Uterus (tissue), 2 donors: ENCODE data around the gene CENPN.

Source experiments
- POLR2A ChIP-seq, 2 donors: fragments of 450-650 bp; IDR thresholded peaks; one replicate each; pipeline ENCODE4 v1.6.1; 2016; ENCODE audit warnings: antibody characterized with exemption in 2 of 2, mild to moderate bottlenecking in 1 of 2, moderate library complexity in 1 of 2
- TF ChIP-seq, protein P1 (sequence below), 4 experiments: fragments of 200-600 bp in 2 of 4; fragments of 450-650 bp in 2 of 4; sonication (generic) in 2 of 4; IDR thresholded peaks; one replicate each; pipeline ENCODE4 v1.5.1; 2016 to 2019; ENCODE audit warnings: antibody characterized with exemption in 4 of 4, mild to moderate bottlenecking in 2 of 4, moderate library complexity in 1 of 4

DNA sequence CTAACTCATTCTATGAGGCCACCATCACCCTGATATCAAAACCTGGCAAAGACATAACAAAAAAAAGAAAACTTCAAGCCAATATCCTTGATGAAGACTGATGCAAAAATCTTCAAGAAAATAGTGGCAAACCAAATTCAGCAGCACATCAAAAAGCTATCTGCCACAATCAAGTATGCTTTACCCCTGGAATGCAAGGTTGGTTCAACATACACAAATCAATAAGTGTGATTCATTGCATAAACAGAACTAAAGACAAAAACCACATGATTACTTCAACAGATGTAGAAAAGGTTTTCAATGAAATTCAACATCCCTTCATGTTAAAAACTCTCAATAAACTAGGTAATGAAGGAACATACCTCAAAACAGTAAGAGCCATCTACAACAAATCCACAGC lies 48.7 kb upstream of the CENPN start:
- TF ChIP-seq, protein P1, sequence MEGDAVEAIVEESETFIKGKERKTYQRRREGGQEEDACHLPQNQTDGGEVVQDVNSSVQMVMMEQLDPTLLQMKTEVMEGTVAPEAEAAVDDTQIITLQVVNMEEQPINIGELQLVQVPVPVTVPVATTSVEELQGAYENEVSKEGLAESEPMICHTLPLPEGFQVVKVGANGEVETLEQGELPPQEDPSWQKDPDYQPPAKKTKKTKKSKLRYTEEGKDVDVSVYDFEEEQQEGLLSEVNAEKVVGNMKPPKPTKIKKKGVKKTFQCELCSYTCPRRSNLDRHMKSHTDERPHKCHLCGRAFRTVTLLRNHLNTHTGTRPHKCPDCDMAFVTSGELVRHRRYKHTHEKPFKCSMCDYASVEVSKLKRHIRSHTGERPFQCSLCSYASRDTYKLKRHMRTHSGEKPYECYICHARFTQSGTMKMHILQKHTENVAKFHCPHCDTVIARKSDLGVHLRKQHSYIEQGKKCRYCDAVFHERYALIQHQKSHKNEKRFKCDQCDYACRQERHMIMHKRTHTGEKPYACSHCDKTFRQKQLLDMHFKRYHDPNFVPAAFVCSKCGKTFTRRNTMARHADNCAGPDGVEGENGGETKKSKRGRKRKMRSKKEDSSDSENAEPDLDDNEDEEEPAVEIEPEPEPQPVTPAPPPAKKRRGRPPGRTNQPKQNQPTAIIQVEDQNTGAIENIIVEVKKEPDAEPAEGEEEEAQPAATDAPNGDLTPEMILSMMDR (IDR thresholded peaks at IDR 0.05), result no peak
- TF ChIP-seq POLR2A (IDR thresholded peaks at IDR 0.05), result no peak
